GM12878 (cell line): ENCODE results near the gene TRIP11.

Experiments
- CEBPB ChIP-seq, 2 experiments: fragments of 150-350 bp in 1 of 2; IDR thresholded peaks; 2 replicates each; pipeline ENCODE4 v1.6.1; 2012 to 2014; ENCODE audit warnings: low read depth in 2 of 2, low read length in 2 of 2, borderline replicate concordance in 1 of 2, inconsistent platforms in 1 of 2
- DPF2 ChIP-seq: fragments of 450-650 bp; IDR thresholded peaks from 2 replicates; pipeline ENCODE4 v1.6.1; 2017; ENCODE audit warnings: mild to moderate bottlenecking
- EP300 ChIP-seq, 2 experiments: fragments of 150-350 bp in 1 of 2; IDR thresholded peaks; 2 replicates each; pipeline ENCODE4 v1.6.1; 2011 to 2012; ENCODE audit warnings: low read depth in 2 of 2, low read length in 2 of 2, borderline replicate concordance in 1 of 2, improper control_type of control experiment in 1 of 2, inconsistent platforms in 1 of 2; ENCODE audit not compliant: control insufficient read depth in 1 of 2
- EZH2 ChIP-seq: IDR thresholded peaks from 2 replicates; pipeline ENCODE4 v1.6.1; 2012; ENCODE audit warnings: low read depth, mild to moderate bottlenecking, control low read depth, inconsistent platforms, low read length, borderline replicate concordance; ENCODE audit not compliant: control insufficient read depth
- HCFC1 ChIP-seq: fragments of 150-350 bp; IDR thresholded peaks from 2 replicates; pipeline ENCODE4 v1.6.1; 2014; ENCODE audit warnings: low read length
- JUND ChIP-seq: IDR thresholded peaks from 2 replicates; pipeline ENCODE4 v1.6.1; 2012; ENCODE audit warnings: low read depth, mild to moderate bottlenecking, low read length, improper control_type of control experiment, moderate library complexity
- MYC ChIP-seq: IDR thresholded peaks from 2 replicates; pipeline ENCODE4 v1.6.1; 2011; ENCODE audit warnings: mild to moderate bottlenecking, low read length, moderate library complexity, inconsistent platforms; ENCODE audit not compliant: insufficient read depth, insufficient replicate concordance, insufficient read length, severe bottlenecking
- NFYB ChIP-seq: IDR thresholded peaks from 2 replicates; pipeline ENCODE4 v1.6.1; 2011; ENCODE audit warnings: low read depth, mild to moderate bottlenecking, low read length, improper control_type of control experiment, moderate library complexity; ENCODE audit not compliant: insufficient read depth
- POLR2AphosphoS5 ChIP-seq: IDR thresholded peaks from 2 replicates; pipeline ENCODE4 v1.6.1; 2011; ENCODE audit warnings: mild to moderate bottlenecking, low read length, inconsistent platforms
- REST ChIP-seq: IDR thresholded peaks from 2 replicates; pipeline ENCODE4 v1.6.1; 2012; ENCODE audit warnings: mild to moderate bottlenecking, low read depth, low read length
- RUNX3 ChIP-seq: IDR thresholded peaks from 2 replicates; pipeline ENCODE4 v1.6.1; 2012; ENCODE audit warnings: low read length, inconsistent platforms
- SIX5 ChIP-seq: IDR thresholded peaks from 2 replicates; pipeline ENCODE4 v1.6.1; 2011; ENCODE audit warnings: mild to moderate bottlenecking, low read depth, low read length, moderate library complexity; ENCODE audit not compliant: severe bottlenecking
- ZNF24 ChIP-seq: fragments of 450-650 bp; IDR thresholded peaks from 2 replicates; pipeline ENCODE4 v1.6.1; 2017; ENCODE audit warnings: antibody characterized with exemption, mild to moderate bottlenecking
- TF ChIP-seq, protein P1 (sequence below), 3 experiments: IDR thresholded peaks in 2 of 3; conservative IDR thresholded peaks in 1 of 3; 2 replicates each; pipeline ENCODE4 v1.5.1; 2011; ENCODE audit warnings: low read depth in 3 of 3, low read length in 3 of 3, mild to moderate bottlenecking in 3 of 3, control low read depth in 2 of 3, moderate library complexity in 2 of 3, inconsistent platforms in 1 of 3, mixed read lengths in 1 of 3; ENCODE audit not compliant: control insufficient read depth in 2 of 3, insufficient read depth in 1 of 3; ENCODE audit errors: extremely low read depth in 1 of 3

GRCh38 chr14:91977884-91978283, 62.0 kb downstream of the TRIP11 start:
- TF ChIP-seq MYC: no peak
- TF ChIP-seq ZNF24: no peak
- TF ChIP-seq POLR2AphosphoS5: no peak
- TF ChIP-seq CEBPB (IDR thresholded peaks at IDR 0.05; ENCODE audit: borderline replicate concordance in 1 of 2, low read depth in 2 of 2, low read length in 2 of 2): no peak
- no peak for TF ChIP-seq HCFC1
- TF ChIP-seq REST: no peak
- no peak for TF ChIP-seq NFYB
- no peak for TF ChIP-seq RUNX3
- TF ChIP-seq JUND: no peak
- TF ChIP-seq, protein P1, sequence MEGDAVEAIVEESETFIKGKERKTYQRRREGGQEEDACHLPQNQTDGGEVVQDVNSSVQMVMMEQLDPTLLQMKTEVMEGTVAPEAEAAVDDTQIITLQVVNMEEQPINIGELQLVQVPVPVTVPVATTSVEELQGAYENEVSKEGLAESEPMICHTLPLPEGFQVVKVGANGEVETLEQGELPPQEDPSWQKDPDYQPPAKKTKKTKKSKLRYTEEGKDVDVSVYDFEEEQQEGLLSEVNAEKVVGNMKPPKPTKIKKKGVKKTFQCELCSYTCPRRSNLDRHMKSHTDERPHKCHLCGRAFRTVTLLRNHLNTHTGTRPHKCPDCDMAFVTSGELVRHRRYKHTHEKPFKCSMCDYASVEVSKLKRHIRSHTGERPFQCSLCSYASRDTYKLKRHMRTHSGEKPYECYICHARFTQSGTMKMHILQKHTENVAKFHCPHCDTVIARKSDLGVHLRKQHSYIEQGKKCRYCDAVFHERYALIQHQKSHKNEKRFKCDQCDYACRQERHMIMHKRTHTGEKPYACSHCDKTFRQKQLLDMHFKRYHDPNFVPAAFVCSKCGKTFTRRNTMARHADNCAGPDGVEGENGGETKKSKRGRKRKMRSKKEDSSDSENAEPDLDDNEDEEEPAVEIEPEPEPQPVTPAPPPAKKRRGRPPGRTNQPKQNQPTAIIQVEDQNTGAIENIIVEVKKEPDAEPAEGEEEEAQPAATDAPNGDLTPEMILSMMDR (IDR thresholded peaks at IDR 0.05 in 2 of 3, conservative IDR thresholded peaks at IDR 0.05 in 1 of 3; ENCODE audit: control insufficient read depth in 2 of 3, extremely low read depth in 1 of 3, insufficient read depth in 1 of 3, low read depth in 3 of 3, low read length in 3 of 3): no peak
- TF ChIP-seq EP300 (IDR thresholded peaks at IDR 0.05; ENCODE audit: borderline replicate concordance in 1 of 2, control insufficient read depth in 1 of 2, low read depth in 2 of 2, low read length in 2 of 2): no peak
- no peak for TF ChIP-seq DPF2
- TF ChIP-seq SIX5: no peak
- TF ChIP-seq EZH2: no peak
